ENCODE results near the gene ITGA3.

GRCh38 chr17:50098583-50098982 lies 42.7 kb downstream of the ITGA3 start:
- TF ChIP-seq CTCF (IDR thresholded peaks at IDR 0.05) (no peak), POLR2A (IDR thresholded peaks at IDR 0.05) (no peak)
